GM18520 (cell line): ENCODE data around the gene SLC26A9.

ENCODE experiments used
- ATAC-seq: cut with Tn5 transposase; IDR thresholded peaks from one replicate; pipeline ENCODE4 v1.9.1; 2021; ENCODE audit not compliant: unreplicated experiment

The SLC26A9 gene

GRCh38 chr1:205973377-205974232, 30.3 kb upstream of the SLC26A9 start:
- ATAC-seq: no peak

- ATAC-seq: no peak
Measured at GRCh38 chr1:205972491-205973168, 29.4 kb upstream of the SLC26A9 start.

- no peak for ATAC-seq
Measured at GRCh38 chr1:205972081-205972480, 28.8 kb upstream of the SLC26A9 start.

- no peak for ATAC-seq
Measured at GRCh38 chr1:205971082-205971481, 27.8 kb upstream of the SLC26A9 start.

GRCh38 chr1:205970486-205970885, 27.2 kb upstream of the SLC26A9 start:
- ATAC-seq: no peak

GRCh38 chr1:205969229-205969628, 26.0 kb upstream of the SLC26A9 start:
- ATAC-seq: no peak

GRCh38 chr1:205967554-205968335, 24.5 kb upstream of the SLC26A9 start:
- no peak for ATAC-seq

- ATAC-seq: no peak
Measured at GRCh38 chr1:205965036-205965884, 22.0 kb upstream of the SLC26A9 start.

GRCh38 chr1:205963352-205964155, 20.3 kb upstream of the SLC26A9 start:
- no peak for ATAC-seq

GRCh38 chr1:205962821-205963221, 19.6 kb upstream of the SLC26A9 start:
- no peak for ATAC-seq

- ATAC-seq: no peak
Measured at GRCh38 chr1:205961991-205962820, 18.9 kb upstream of the SLC26A9 start.

GRCh38 chr1:205961405-205961804, 18.1 kb upstream of the SLC26A9 start:
- no peak for ATAC-seq

GRCh38 chr1:205959789-205960188, 16.5 kb upstream of the SLC26A9 start:
- ATAC-seq: no peak

- no peak for ATAC-seq
Measured at GRCh38 chr1:205955499-205955898, 12.2 kb upstream of the SLC26A9 start.

GRCh38 chr1:205954819-205955404, 11.7 kb upstream of the SLC26A9 start:
- ATAC-seq: no peak

- no peak for ATAC-seq
Measured at GRCh38 chr1:205951746-205952145, 8.5 kb upstream of the SLC26A9 start.

- ATAC-seq: no peak
Measured at GRCh38 chr1:205950826-205951549, 7.7 kb upstream of the SLC26A9 start.

GRCh38 chr1:205950280-205950679, 7.0 kb upstream of the SLC26A9 start:
- ATAC-seq: no peak
